Stimulated activated CD4-positive, alpha-beta T cell treated with anti-CD3 and anti-CD28 coated beads, Interleukin-1b, Interleukin-23, amount 100 ng/mL, for 1 hour (primary cell): Measurements from ENCODE around the gene BICRAL.
A peak's percentile ranks its signal among the peaks of the same experiment; 100 is the strongest.
"Not testable (repeated sequence)": the region's sequence is repeated elsewhere in the genome, so short reads cannot be mapped to it uniquely, and the experiment has no call there.

ENCODE experiments used
- DNase-seq, 2 donors: peaks; one replicate each; pipeline ENCODE4 v3.0.0-alpha.2; 2020; ENCODE audit warnings: low read depth in 2 of 2

BICRAL gene

DNA sequence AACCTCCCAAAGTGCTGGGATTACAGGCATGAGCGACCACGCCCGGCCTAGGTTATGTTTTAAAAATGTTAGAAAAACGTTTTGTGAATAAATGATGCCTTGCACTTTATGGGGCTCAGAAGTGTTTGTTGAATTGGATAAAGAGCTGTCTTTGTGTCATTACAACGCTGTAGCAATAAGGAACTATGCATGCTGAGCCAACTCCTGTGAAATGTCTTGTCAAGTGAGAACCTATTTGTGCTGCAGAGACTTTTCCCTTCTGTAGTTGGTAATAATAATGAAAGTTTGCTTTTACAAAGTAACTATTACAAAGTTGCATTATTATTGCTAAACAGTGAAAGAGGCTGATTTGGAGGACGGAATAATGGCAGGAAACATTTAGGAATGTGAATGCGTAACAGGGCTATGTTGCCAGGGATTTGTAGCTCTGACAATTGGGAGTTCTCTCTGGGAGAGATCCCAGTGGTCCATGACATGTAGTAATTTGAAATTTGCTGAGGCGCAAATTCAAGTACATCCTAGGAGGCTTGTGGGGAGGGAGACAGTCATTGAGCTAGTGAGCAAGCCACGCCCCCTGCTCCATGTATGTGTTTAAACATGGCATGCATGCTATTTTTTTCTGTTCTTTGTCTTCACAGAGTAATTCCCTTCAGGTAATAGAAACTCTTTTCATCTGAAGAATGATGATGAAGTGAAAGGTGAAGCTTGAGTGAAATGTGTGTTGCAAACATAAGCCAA is 16.8 kb upstream of the BICRAL start:
- no peak for DNase-seq

DNA sequence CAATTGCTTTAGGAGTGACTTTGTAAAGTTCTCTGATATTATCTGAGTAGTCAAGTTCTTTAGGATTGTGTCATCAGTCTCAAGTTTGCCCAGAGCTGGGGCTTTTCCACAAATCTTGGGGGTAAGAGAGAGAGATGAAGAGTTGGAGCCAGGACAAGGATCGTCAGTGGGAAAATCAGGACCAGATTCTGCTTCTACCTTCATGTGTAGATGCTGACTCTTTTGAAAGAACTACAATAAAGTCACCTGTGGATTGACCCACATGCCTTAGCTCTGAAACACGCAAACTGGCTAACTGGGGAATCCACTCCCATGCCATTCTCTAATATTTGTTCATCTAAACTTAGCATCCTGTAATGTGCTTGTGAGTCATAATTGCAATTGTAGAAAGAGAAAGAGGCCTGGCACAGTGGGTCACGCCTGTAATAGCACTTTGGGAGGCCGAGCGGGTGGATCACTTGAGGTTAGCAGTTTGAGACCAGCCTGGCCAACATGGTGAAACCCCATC is 15.6 kb upstream of the BICRAL start:
- DNase-seq, result no peak

DNA sequence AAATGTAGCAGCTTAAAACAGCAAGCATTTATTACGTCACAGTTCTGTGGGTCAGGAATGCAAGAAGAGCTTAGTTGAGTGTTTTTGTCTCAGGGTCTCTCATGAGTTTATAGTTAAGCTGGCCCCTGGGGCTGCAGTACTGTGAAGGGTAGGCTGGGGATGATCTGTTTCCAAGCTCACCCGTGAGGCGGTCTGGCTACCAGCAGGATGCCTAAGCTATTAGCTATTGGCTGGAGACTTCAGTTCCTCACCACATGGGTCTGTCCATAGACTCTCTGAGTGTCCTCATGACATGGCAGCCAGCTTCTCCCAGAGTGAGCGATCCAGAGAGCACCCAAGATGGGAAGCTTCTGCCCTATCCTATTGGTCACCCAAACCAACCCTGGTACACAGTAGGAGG is 12.8 kb upstream of the BICRAL start:
- DNase-seq, result no peak

DNA sequence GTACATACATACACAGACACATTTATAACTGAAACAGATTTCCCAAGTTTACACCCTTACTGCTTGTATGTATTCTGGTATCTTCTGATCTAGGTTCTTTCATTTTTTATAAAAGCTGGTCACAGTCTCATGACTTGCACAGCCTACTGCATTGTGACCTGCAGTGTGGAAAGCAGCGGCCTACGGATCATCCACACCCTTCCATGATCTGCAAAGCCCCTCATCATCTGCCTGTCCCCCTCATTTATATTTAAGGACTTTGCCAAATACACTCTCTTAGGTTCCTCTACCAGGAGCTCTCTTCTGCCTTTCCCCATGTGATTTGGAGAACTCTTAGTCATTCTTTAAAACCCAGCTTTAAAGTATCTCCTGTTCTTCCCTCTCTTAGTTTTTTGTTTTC is 12.0 kb upstream of the BICRAL start:
- DNase-seq, result no peak

DNA sequence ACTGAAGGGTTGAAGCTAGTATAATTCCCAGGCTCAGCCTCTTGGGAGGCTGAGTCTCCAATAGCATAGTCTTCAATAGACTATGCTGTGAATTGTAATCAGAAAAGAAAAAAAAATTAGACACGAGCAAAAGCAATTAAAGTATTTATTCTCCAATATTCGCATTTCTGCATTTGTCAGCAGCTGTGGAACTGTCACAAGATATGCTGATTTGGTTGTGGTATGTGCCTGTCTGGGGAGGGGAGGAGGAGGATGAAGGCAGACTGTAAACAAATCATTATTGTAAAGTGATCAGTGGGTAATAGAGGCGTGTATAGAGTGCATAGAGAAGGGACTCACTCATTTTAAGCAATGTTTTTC is 10.1 kb upstream of the BICRAL start:
- DNase-seq, result no peak

DNA sequence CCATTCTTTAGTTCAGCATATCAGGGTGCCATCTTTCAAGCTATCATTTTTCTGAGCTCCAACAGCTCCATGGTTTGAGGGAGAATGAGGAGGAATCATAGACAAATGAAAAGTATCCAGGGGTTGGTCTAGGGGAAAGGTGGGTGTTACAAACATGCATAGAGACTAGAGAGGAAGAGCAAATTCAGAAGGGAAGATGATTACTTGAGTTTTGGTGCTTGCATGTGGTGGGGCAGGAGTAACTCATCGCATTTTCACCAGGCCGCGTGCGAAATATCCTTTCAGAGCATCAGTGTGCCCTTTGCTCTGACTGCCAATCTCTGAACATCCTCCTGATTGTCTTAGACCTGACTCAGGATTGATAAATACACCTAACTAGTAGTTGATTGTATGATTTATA is 7.7 kb upstream of the BICRAL start:
- DNase-seq, result no peak

DNA sequence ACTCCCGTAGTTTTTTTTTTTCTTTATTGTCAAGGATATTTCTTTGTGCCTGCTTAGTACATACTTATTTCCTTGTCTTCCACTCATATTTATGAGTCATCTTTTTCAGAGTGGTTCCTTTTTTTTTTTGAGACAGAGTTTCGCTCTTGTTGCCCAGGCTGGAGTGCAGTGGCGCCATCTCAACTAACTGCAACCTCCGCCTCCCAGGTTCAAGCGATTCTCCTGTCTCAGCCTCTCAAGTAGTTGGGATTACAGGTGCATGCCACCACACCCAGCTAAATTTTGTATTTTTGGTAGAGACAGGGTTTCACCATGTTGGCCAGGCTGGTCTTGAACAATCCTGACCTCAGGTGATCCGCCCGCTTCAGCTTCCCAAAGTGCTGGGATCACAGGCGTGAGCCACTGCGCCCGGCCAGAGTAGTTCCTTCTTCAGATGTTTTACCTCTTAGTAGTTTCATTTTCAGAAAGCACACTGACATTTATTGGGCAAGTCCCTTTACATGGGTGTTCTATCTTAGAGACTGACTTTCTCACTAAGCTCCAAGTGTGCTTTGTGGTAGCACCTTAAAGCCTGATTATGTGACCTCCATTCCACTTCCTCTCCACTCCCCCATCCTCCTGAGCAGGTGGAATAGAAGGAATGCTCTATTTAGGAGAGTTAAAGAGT is 6.9 kb upstream of the BICRAL start:
- not testable (repeated sequence) for DNase-seq

DNA sequence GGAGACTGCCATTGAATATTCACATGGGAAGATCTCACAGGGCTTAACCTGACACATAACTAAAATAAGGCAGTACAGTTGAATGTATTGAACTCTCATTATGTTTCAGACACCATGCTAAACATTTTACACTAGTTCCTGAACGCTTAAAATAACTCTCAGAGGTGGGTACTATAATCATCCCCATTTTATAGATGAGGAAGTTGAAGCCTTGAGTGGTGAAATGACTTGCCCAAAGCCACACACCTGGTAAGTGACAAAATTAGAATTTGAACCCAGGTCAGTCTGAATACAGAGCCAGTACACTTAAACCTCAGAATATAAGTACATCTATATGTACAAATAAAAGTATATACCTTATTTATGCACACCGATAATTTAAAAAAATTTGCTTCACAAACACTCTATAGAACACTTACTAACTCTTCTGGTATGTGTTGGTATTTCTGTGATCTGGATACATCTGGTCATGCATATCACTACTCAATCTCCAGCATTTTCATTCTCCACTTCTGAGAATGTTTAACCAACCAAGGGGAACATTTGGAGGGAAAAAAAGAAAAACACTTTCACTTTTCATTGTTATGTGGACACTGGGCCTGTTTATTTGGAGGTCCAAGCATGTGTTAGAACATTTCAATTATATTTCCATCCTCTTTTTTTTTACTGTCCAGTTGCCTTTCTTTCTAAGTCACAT is 4.6 kb upstream of the BICRAL start:
- DNase-seq, result no peak

DNA sequence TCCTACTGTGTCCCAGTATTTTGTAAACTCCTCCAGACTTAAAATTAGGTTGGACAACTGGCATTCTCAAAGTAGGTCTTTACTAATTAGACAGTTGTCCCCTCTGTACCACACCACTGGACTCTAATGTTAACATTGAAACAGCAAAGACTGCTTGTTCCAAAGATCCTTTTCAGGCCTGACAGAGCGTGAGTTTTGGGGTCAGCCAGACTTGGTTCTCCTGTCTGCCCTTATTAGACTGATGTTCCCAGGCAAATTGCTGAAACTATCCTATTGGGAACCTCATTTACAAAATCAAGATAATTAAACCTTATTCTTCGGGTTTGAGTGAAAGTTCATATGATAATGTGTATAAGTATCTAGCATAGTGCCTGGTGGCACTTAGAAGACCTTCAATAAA is 3.7 kb upstream of the BICRAL start:
- DNase-seq, result no peak

DNA sequence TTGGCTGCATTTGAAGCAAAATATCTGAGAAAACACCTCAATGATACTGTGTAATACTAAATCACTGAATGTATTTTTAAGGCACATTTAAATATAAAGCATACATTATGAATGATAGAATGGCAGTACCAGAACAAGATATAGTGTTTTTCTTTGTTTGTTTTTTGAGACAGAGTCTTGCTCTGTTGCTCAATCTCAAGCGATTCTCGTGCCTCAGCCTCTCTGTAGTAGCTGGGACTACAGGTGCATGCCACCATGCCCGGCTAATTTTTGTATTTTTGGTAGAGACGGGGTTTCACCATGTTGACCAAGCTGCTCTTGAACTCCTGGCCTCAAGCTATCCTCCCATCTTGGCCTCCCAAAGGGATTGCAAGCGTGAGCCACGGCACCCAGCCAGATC is 2.3 kb upstream of the BICRAL start:
- DNase-seq, result no peak

DNA sequence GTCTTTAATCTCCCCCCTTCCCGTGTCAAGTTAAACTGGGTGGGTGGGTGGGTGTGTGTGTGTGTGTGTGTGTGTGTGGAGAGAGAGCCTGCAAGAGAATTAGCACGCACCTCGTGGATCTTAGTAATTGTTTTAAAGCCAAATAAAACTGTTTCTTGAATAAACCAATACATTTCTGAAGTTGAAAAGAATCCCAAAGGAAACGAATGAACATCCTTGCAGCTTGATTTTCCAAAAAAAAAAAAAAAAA is 381 bp upstream of the BICRAL start:
- DNase-seq, result no peak

DNA sequence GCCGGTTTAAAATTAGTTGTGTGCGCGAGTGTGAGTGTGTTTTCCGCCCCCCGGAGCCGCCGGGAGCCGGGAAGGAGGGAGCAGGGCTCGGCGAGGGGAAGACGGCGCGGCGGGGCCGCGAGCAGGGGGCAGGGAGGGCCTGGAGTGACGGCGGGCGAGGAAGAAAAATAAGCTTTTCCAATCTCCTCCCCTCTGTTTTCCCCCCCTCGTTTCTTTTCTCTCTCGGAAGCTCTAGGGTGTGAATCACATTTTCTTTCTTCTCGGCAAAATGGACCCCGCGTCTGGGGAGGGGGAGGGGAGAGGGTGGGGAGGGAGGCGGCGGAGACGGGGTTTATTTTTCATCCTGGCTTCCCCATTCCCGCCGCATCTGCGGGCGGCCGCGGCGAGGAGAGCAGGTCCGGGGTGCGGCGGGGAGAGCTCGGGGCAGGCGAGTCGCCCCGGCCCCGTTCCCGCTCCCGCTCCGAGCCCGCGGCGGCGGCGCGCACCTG is 881 bp downstream of the BICRAL start:
- peak; percentile 60 to 64 for DNase-seq

DNA sequence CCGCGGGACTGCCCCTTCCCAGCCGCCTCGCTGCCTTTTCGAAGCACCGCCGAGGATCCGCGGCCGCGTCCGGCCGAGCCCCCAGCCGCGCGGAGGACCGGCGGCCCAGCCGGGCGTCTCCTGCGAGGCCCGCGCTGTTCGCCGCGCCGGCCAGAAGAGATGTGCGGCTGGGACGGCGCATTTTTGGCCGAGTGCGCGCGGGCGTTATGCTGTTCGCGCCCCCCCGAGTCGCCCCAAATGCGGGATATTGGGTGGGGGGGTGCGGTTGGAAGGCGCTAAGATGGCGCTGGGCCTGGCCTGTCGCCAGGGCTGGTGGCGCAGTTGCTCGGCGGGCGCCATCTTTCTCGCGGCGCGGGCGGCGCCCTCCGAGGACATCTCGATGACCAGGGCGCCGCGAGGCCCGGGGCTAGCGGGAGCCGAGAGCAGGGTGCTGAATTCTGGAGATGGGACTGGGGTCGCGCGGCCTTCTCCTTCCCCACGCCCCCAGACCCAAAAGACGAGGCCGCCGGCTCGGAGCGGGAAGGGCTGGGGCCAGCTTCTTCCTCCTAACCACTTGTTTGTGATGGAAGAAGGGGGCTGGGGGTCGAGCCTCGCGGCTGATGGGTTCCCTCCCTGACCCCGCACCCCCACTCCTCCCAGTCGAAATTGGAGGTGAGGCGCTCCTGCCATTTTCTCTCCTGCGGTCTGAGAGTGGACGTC is 1.5 kb downstream of the BICRAL start:
- peak; percentile 54 to 59 for DNase-seq

DNA sequence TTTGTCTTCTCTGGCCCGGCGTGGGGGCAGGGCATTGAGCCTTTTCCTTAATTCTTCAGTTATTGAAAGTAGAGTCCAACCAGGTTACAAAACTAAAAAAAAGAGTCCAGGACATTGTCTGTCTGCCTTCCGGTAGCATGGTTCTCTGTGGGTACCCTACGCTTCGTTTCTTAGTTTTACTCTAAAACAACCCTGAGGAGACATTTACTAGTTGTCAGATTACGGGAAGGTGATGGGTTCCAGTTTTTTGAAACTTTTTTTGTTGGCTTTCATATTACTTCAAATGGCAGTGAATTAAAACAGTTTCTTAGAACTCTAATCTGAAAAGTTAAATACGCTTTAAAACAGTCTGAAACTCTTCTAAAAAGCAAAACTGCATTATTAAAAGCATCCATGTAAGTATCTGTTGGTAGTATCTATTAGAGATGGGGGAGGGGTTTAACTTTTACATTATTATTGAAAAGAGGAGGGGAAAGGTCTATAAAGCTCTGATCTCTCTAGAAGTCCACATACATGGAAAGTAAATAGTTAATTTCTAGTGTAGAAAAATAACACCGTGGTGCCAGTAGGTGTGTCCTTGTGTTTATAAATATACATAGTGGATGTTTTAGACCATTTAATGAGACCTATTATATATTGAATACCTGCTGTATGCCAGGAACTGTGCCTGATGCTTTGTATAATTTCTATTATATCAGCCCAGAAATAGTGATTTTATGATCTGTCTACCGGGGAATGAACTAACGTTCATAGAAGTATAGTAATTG is 2.2 kb downstream of the BICRAL start:
- DNase-seq, result no peak

DNA sequence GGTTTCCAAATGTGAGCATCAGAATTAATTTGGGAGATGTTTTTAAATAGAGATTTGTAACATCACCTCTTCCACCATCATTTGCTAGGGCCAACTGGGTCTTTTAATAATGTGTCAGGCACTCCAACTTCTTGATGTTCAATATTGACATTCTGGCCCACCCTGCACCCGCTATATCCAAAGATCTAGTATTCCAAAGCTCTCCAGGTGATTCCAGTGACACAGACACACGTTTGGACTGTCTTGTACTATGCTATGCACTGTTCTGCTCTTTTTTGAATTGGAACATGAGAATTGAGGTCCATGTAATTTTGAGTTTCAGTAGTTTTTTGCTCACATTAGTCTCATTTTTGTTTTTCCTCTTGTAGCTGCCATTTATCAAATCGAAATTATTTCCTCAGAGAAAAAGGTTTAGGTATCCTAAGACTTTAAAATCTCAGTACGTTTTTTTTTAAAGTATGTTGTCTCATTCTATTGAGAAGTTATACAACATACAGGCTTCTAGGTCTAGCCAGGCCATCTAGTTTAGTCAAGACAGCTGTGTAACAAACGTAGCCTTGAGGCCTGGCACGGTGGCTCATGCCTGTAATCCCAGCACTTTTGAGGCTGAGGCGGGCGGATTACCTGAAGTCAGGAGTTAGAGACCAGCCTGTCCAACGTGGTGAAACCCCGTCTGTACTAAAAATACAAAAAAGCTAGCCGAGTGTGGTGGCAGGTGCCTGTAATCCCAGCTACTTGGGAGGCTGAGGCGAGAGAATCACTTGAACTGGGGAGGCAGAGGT is 3.1 kb downstream of the BICRAL start:
- no peak for DNase-seq

DNA sequence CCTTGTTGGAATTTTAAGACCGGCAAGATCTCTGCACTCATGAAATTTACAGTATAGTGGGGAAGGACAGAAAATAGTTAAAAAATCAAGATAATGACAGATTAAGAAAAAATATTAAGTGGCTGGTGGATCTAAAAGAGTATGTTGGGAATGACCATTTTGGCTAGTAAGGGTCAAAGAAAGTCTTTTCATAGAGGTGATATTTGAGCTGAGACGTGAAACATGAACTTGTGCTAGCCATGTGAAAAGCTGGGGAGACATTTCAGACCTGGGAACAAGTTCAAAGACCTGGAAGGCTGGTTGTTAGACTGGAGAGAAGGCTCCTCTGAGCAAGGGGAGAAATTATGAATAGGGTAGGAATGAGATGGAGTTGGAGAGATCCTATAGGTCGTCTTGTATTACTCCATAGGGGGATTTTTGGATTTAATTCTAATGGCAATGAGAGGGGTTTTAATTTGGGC is 4.7 kb downstream of the BICRAL start:
- no peak for DNase-seq

DNA sequence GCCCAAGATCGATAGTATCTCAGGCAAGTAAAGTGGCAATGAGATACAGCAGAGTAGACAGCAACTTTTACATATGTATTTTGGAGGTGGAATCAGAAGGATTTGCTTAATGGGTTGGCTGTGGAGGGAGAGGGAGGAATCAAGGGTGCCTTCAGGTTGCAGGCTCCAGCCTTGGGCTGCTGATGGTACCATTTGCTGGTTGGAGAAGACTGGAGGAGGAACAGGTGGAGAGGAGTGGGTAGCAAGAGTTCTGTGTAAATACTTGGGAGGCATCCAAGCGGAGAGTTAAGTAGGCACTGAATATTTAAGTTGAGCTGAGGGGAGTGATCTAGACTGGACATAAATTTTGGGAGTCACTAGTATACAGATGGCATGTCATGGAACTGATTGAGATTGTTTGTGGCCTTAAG is 5.2 kb downstream of the BICRAL start:
- DNase-seq, result no peak

DNA sequence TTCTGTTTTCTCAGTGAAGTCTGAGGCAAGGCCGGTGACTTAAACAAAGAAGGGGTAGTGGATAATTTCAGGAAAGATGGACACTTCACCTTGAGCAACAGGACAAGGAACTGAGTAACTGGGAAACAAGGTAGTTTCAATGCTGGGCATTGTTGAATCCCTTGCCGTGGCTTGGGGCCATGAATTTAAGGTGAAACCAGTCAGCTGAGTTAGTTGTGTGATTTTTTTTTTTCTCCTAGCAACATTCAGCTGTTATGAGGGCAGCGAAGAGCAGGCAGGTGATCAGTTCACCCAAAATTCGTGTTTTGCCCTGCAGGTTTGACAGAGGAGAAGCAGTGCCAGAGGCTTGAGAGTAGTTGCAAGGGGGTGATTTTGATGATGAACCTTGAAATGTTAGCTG is 6.8 kb downstream of the BICRAL start:
- DNase-seq, result no peak

DNA sequence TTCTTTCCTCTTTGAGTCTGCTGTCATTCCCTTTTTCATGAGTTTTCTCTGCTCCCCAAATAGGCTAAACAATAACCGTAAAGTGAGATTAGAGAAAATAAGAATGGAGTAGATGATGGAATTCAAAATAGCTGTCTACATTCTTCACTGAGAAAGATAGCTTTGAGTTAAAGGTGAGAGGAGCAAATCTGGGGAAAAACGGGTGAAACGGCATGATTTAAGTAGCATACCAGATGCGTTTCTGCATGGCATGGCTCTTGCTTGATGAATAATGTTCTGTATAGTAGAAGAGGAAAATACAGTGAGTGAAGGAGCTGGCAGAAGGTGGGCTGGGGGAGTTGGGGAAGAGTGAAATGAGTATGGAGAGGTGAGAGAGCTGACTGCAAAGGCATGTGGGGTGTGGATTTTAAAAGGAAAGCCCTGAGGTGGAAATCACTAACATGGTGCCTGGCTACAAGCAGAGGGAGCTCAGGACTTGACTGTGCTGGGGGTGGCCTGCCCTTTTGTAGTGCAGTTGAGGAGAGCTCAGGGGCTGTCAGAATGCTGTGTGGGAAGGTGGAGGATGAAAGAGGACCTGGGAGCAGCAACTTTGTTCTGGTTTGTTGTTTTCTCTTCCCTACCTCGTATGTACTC is 8.8 kb downstream of the BICRAL start:
- no peak for DNase-seq

DNA sequence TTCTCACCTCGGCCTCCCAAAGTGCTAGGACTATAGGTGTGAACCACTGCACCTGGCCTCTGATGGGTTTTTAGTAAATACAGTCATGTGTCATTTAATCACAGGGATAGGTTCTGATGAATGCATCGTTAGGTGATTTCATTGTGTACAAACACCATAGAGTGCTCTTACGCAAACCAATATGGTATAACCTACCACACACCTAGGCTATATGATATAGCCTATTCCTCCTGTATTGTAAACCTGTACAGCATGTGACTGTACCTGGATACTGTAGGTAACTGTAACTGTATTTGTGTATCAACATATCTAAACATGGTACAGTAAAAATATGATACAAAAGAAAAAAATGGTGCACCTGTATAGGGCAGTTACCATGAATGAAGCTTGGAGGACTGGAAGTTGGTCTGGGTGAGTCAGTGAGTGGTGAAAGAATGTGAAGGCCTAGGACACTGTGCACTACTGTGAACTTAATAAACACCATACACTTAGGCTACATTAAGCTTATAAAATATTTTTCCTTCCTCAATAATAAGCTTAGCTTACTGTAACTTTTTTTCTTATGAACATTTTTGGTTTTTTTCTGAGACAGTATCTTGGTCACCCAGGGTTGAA is 10.0 kb downstream of the BICRAL start:
- no peak for DNase-seq
